HFF-Myc (cell line): ENCODE data around the gene ADGRD2.

Experiments
- DNase-seq: peaks from one replicate; pipeline ENCODE4 v3.0.0-alpha.2; 2011; ENCODE audit warnings: low read depth; ENCODE audit errors: extremely low read depth
- H3K4me3 ChIP-seq: replicated peaks from 2 replicates; pipeline ENCODE4 v1.5.1; 2011; ENCODE audit warnings: low read depth, mild to moderate bottlenecking, control low read depth, low read length
- TF ChIP-seq, protein P1 (sequence below): IDR thresholded peaks from 2 replicates; pipeline ENCODE4 v1.5.1; 2012; ENCODE audit warnings: mild to moderate bottlenecking, low read depth, low read length, control low read depth; ENCODE audit errors: missing control alignments

ADGRD2 gene

DNA sequence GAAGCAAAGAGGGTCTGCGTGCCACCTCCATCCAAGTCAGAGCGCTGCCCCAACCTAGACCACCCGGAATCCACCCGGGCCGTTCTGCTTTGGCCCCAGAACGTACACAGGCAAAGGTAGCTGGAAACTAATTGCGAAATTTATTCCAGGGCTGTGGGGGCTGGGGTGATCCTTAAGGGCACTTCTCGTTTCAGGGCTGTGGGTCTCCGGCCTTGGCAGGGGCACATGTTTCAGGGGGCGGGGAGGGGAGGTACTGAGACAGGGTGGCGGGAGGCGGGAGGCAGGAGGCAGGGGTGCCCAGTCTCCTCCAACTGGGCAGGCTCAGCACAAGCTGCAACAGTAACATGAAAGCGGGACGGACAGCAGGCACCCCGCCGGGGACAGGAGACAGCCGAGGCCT, 30.9 kb downstream of the ADGRD2 start:
- no peak overlapping the region for H3K4me3 ChIP-seq
- TF ChIP-seq, protein P1, sequence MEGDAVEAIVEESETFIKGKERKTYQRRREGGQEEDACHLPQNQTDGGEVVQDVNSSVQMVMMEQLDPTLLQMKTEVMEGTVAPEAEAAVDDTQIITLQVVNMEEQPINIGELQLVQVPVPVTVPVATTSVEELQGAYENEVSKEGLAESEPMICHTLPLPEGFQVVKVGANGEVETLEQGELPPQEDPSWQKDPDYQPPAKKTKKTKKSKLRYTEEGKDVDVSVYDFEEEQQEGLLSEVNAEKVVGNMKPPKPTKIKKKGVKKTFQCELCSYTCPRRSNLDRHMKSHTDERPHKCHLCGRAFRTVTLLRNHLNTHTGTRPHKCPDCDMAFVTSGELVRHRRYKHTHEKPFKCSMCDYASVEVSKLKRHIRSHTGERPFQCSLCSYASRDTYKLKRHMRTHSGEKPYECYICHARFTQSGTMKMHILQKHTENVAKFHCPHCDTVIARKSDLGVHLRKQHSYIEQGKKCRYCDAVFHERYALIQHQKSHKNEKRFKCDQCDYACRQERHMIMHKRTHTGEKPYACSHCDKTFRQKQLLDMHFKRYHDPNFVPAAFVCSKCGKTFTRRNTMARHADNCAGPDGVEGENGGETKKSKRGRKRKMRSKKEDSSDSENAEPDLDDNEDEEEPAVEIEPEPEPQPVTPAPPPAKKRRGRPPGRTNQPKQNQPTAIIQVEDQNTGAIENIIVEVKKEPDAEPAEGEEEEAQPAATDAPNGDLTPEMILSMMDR, result no peak
- DNase-seq, result no peak

DNA sequence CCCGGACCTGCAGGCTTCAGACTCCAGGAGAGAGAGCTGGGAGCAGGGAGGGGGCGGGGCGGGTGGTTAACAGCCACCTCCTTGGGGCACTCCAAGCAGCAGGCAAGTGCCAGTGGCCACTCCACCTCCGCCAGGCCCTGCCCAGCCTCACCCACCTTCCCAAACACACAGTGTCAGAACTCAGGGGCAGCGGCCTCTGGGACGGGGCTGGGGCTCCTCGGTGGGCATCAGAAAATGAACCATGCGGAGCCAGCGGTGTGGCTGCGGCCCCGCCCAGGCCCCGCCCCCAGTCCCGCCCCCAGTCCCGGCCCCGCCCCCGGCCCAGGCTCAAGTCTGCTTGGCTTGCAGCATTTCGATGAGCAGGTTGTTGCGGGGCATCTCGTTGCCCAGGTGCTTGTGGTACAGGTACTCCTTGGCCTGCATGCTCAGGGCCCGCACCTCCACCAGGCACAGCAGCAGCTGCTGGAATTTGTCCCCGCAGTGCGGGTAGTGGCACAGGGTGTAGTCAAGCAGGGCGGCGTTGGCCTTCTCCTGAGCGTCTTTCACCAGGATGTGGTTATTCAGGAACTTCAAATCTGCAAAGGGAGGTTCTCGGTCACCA, 32.3 kb downstream of the ADGRD2 start:
- DNase-seq, result no peak
- H3K4me3 ChIP-seq, result no peak overlapping the region
- TF ChIP-seq, protein P1, result no peak

DNA sequence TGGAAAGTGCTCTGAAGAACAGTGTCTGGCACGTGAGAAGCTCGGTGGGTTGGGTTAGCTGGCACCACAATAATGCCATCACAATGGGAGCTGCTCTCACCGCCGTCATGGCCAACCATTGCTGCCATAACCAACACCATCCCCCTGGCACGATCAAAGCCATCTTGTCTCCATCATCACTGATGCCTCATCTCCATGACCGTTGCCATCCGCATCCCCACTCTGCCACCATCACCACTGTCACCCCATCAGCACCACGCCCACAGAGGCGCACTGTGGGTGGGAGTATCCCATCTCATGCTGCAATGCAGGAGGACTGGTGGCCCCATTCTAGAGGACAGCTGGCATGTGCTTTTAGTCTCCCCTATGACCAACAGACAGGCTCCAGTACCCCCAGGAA, 33.2 kb downstream of the ADGRD2 start:
- TF ChIP-seq, protein P1, result no peak

DNA sequence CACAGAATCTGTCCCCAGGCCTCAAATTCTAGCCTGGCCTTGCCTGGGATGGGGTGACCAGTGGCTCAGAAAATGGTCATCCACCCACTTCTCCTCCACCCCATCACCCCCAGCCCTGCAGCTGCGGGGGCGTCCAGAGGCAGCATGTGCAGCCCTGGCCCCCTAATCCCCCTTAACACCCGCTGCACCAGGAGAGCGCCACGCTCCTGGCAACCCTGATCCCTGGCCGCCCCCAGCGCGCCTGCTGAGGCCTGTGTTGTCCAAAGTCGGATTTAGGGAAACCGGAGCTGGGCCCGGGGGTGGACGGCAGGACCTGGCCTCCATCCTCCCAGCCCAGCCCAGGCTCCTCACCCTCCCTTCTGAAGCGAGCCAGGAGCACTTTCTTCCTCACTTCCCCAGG, 35.0 kb downstream of the ADGRD2 start:
- DNase-seq, result no peak
- TF ChIP-seq, protein P1, result no peak
- H3K4me3 ChIP-seq, result no peak overlapping the region

More for the DNA sequence above, 33.2 kb downstream of the ADGRD2 start:
- no peak for DNase-seq
- no peak overlapping the region for H3K4me3 ChIP-seq

DNA sequence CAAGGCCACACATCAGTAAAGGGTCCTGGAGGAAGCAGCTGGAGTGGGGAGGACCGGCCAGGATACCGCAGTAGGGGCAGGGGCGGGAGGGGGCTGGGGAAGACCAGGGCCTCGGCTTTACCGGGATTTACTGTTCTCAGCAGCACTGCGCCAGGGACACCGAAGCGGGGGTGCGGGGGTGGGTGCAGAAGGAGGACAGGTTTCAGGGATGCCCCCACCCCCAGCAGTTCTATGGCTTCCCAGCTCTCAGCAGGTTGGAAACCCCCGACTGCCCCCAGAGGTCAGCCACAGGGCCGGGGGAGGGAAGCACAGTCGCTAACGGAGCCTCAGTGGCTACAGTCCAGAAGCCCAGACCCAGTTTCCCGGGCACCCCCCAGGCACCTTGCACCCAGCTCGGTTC, 35.7 kb downstream of the ADGRD2 start:
- TF ChIP-seq, protein P1, result no peak
- DNase-seq, result no peak
- H3K4me3 ChIP-seq, result no peak overlapping the region

DNA sequence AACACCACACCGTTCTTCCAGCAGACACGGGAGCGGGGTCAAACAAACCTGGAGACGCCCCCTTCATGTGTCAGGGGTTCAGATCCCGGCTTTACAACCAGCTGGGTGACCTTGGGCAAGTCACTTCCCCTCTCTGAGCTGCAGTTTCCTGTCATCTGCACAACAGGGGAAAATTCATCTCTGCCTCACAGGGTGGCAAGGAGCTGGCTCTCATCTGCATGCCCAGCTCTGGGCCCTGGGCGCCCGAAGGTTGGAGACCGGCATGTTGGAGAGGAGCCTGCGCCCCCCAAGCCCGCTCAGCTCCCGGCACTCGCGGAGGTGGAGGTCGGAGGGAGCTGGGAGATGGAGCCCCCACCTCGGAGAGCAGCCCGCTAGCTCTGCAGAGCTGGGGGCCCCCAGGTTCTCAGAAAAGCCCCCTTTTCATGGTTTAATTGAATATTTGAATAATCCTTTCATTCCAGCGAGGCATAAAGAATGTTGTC, 36.6 kb downstream of the ADGRD2 start:
- TF ChIP-seq, protein P1, result no peak
- no peak for DNase-seq
- no peak overlapping the region for H3K4me3 ChIP-seq
